ENCODE data around the gene TRIP4. TPM values are rescaled to one million over a fixed set of nuclear protein-coding genes. Genes with fewer than 3 reads are reported as not detected.

The TRIP4 gene
- total and polyA plus RNA-seq, 2 donors (not counting 1 experiment from before 2014, with no cell fraction given) = 13.9 to 30.2 TPM

GRCh38 chr15:64500695-64501395, 113.2 kb downstream of the TRIP4 start:
- H3K79me2 ChIP-seq (ENCODE audit: control insufficient read depth, insufficient read depth, low read length) = peaks cover 16% of the 10 kb centered on the region

GRCh38 chr15:64501396-64501715, 113.7 kb downstream of the TRIP4 start:
- H3K4me1 ChIP-seq (ENCODE audit: control insufficient read depth, extremely low read depth, insufficient read depth, low read length) = peaks cover 21% of the 10 kb centered on the region
- H3K27ac ChIP-seq (ENCODE audit: insufficient read depth, low read length) = peak overlapping the region; percentile 38
- no peaks in the 10 kb centered on the region for H3K27me3 ChIP-seq (ENCODE audit: control insufficient read depth, insufficient read depth, low read length)
- no peak overlapping the region for H3K4me2 ChIP-seq (ENCODE audit: extremely low read depth, insufficient read depth, low read length)
- no peak for DNase-seq (ENCODE audit: low read depth in 2 of 2)
- no peaks in the 10 kb centered on the region for H3K9me3 ChIP-seq (ENCODE audit: control insufficient read depth, insufficient read depth, low read depth, low read length)
- H2AFZ ChIP-seq (ENCODE audit: low read length) = no peak overlapping the region
- peaks cover 16% of the 10 kb centered on the region for H3K79me2 ChIP-seq (ENCODE audit: control insufficient read depth, insufficient read depth, low read length)
- H3K9ac ChIP-seq (ENCODE audit: insufficient read depth, low read length) = no peak overlapping the region
- H4K20me1 ChIP-seq (ENCODE audit: control insufficient read depth, extremely low read depth, insufficient read depth, low read length) = no peaks in the 10 kb centered on the region
- H3K4me3 ChIP-seq (replicated peaks in 1 of 4; ENCODE audit: control extremely low read depth in 1 of 4, insufficient read depth in 1 of 4, low read depth in 3 of 4, low read length in 4 of 4) = no peak overlapping the region
- TF ChIP-seq CTCF (conservative IDR thresholded peaks at IDR 0.05 in 1 of 2, IDR thresholded peaks at IDR 0.05 in 1 of 2; ENCODE audit: low read depth in 1 of 2, low read length in 2 of 2) (no peak), EZH2 (IDR thresholded peaks at IDR 0.05; ENCODE audit: low read length, missing control alignments) (no peak)
- peaks cover 9% of the 10 kb centered on the region for H3K36me3 ChIP-seq (ENCODE audit: control insufficient read depth, insufficient read depth, low read length)

More at GRCh38 chr15:64500695-64501395, 113.2 kb downstream of the TRIP4 start:
- Histone ChIP-seq H3K27ac (ENCODE audit: insufficient read depth, low read length) (no peak overlapping the region), H3K36me3 (ENCODE audit: control insufficient read depth, insufficient read depth, low read length) (peaks cover 9% of the 10 kb centered on the region), H2AFZ (ENCODE audit: low read length) (no peak overlapping the region), H3K4me1 (ENCODE audit: control insufficient read depth, extremely low read depth, insufficient read depth, low read length) (peaks cover 21% of the 10 kb centered on the region), H3K9me3 (ENCODE audit: control insufficient read depth, insufficient read depth, low read depth, low read length) (no peaks in the 10 kb centered on the region), H3K4me2 (ENCODE audit: extremely low read depth, insufficient read depth, low read length) (no peak overlapping the region), H3K27me3 (ENCODE audit: control insufficient read depth, insufficient read depth, low read length) (no peaks in the 10 kb centered on the region), H3K9ac (ENCODE audit: insufficient read depth, low read length) (no peak overlapping the region), H3K4me3 (replicated peaks in 1 of 4; ENCODE audit: control extremely low read depth in 1 of 4, insufficient read depth in 1 of 4, low read depth in 3 of 4, low read length in 4 of 4) (no peak overlapping the region), H4K20me1 (ENCODE audit: control insufficient read depth, extremely low read depth, insufficient read depth, low read length) (no peaks in the 10 kb centered on the region)
- TF ChIP-seq CTCF (conservative IDR thresholded peaks at IDR 0.05 in 1 of 2, IDR thresholded peaks at IDR 0.05 in 1 of 2; ENCODE audit: low read depth in 1 of 2, low read length in 2 of 2) = no peak
- no peak for TF ChIP-seq EZH2 (IDR thresholded peaks at IDR 0.05; ENCODE audit: low read length, missing control alignments)
- DNase-seq (ENCODE audit: low read depth in 2 of 2) = no peak

- no peaks in the 10 kb centered on the region for H3K27me3 ChIP-seq (ENCODE audit: control insufficient read depth, insufficient read depth, low read length)
- peaks cover 16% of the 10 kb centered on the region for H3K79me2 ChIP-seq (ENCODE audit: control insufficient read depth, insufficient read depth, low read length)
- H2AFZ ChIP-seq (ENCODE audit: low read length) = no peak overlapping the region
- no peaks in the 10 kb centered on the region for H4K20me1 ChIP-seq (ENCODE audit: control insufficient read depth, extremely low read depth, insufficient read depth, low read length)
- no peak overlapping the region for H3K4me2 ChIP-seq (ENCODE audit: extremely low read depth, insufficient read depth, low read length)
- H3K36me3 ChIP-seq (ENCODE audit: control insufficient read depth, insufficient read depth, low read length) = peaks cover 9% of the 10 kb centered on the region
- TF ChIP-seq CTCF (conservative IDR thresholded peaks at IDR 0.05 in 1 of 2, IDR thresholded peaks at IDR 0.05 in 1 of 2; ENCODE audit: low read depth in 1 of 2, low read length in 2 of 2) (no peak), EZH2 (IDR thresholded peaks at IDR 0.05; ENCODE audit: low read length, missing control alignments) (no peak)
- H3K9ac ChIP-seq (ENCODE audit: insufficient read depth, low read length) = no peak overlapping the region
- H3K4me1 ChIP-seq (ENCODE audit: control insufficient read depth, extremely low read depth, insufficient read depth, low read length) = peaks cover 24% of the 10 kb centered on the region
- no peaks in the 10 kb centered on the region for H3K9me3 ChIP-seq (ENCODE audit: control insufficient read depth, insufficient read depth, low read depth, low read length)
- H3K27ac ChIP-seq (ENCODE audit: insufficient read depth, low read length) = peak overlapping the region; percentile 38
- no peak for DNase-seq (ENCODE audit: low read depth in 2 of 2)
- no peak overlapping the region for H3K4me3 ChIP-seq (replicated peaks in 1 of 4; ENCODE audit: control extremely low read depth in 1 of 4, insufficient read depth in 1 of 4, low read depth in 3 of 4, low read length in 4 of 4)
Measured at GRCh38 chr15:64502151-64502550, 114.5 kb downstream of the TRIP4 start.

Data from fibroblast of lung (primary cell).